Neural progenitor cell (in vitro differentiated cells): Measurements from ENCODE around the gene TSHZ1.

Experiments used
- EZH2 ChIP-seq: fragments of 200-600 bp; sonication (generic); IDR thresholded peaks from 2 replicates; pipeline ENCODE4 v1.6.1; 2017; ENCODE audit warnings: antibody characterized with exemption, mild to moderate bottlenecking, moderate library complexity
- EZH2phosphoT487 ChIP-seq: fragments of 200-600 bp; sonication (generic); IDR thresholded peaks from 2 replicates; pipeline ENCODE4 v1.6.1; 2017; ENCODE audit warnings: antibody characterized with exemption
- TF ChIP-seq, protein P1 (sequence below): fragments of 200-600 bp; sonication (generic); IDR thresholded peaks from 2 replicates; pipeline ENCODE4 v1.5.1; 2017; ENCODE audit warnings: antibody characterized with exemption, mild to moderate bottlenecking

DNA sequence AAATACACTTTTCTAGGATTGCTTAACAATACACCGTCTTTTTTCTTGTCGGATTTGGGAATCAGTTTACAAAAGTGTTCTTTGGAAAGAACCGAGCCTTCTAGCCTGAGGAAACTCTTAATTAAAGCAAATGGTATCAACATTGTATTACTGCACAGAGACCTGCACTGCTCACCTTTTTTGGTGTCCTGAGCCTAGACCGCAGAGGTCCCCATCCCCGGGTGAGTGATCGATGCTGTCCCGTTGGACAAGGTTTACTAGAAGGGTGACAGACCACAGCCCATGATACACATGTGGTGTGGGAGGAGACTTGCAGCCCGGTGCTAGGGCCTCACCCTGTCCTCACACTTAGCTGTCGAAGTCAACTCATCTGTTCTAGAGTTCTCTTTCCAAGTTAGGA, 55.3 kb downstream of the TSHZ1 start:
- no peak for TF ChIP-seq EZH2
- TF ChIP-seq, protein P1, sequence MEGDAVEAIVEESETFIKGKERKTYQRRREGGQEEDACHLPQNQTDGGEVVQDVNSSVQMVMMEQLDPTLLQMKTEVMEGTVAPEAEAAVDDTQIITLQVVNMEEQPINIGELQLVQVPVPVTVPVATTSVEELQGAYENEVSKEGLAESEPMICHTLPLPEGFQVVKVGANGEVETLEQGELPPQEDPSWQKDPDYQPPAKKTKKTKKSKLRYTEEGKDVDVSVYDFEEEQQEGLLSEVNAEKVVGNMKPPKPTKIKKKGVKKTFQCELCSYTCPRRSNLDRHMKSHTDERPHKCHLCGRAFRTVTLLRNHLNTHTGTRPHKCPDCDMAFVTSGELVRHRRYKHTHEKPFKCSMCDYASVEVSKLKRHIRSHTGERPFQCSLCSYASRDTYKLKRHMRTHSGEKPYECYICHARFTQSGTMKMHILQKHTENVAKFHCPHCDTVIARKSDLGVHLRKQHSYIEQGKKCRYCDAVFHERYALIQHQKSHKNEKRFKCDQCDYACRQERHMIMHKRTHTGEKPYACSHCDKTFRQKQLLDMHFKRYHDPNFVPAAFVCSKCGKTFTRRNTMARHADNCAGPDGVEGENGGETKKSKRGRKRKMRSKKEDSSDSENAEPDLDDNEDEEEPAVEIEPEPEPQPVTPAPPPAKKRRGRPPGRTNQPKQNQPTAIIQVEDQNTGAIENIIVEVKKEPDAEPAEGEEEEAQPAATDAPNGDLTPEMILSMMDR = no peak
- no peak for TF ChIP-seq EZH2phosphoT487
